Retinal pigment epithelial cell (primary cell): ENCODE data around the gene CARS2.
A peak's percentile ranks its signal among the peaks of the same experiment; 100 is the strongest.
"Not testable (repeated sequence)": the region's sequence is repeated elsewhere in the genome, so short reads cannot be mapped to it uniquely, and the experiment has no call there.

Experiments used
- DNase-seq: peaks from one replicate; pipeline ENCODE4 v3.0.0-alpha.2; 2010; ENCODE audit warnings: low read depth
- H3K4me3 ChIP-seq: 2 replicates; pipeline ENCODE4 v1.5.1; 2011; ENCODE audit warnings: mild to moderate bottlenecking, low read length, control low read depth, moderate library complexity
- TF ChIP-seq, protein P1 (sequence below): conservative IDR thresholded peaks from 2 replicates; pipeline ENCODE4 v1.5.1; 2011; ENCODE audit warnings: low read depth, low read length, control low read depth, inconsistent platforms

CARS2 gene

DNA sequence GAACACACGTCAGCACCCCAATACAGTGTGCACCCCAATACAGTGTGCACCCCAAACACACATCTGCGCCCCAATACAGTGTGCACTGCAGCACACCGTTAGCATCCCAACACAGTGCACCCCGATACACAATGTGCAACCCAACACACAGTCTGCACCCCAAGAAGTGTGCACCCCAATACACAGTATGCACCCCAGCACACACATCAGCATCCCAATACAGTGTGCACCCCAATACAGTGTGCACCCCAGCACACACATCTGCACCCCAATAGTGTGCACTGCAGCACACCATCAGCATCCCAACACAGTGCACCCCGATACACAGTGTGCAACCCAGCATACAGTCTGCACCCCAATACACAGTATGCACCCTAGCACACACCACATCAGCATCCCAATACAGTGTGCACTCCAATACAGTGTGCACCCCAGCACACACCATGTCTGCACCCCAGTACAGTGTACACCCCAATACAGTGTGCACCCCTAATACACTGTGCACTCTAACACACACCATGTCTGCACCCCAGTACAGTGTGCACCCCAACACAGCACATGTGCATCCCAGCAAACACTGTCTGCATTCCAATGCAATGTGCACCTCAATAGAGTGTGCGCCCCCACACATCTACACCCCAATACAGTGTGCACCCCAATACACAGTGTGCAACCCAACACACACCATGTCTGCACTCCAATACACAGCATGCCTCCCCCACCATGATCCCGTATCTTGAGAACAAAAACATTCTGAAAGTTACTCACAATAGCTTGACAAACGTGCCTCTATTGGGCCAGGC lies 855 bp upstream of the CARS2 start:
- peak overlapping the region; percentile 75 for H3K4me3 ChIP-seq
- TF ChIP-seq, protein P1, sequence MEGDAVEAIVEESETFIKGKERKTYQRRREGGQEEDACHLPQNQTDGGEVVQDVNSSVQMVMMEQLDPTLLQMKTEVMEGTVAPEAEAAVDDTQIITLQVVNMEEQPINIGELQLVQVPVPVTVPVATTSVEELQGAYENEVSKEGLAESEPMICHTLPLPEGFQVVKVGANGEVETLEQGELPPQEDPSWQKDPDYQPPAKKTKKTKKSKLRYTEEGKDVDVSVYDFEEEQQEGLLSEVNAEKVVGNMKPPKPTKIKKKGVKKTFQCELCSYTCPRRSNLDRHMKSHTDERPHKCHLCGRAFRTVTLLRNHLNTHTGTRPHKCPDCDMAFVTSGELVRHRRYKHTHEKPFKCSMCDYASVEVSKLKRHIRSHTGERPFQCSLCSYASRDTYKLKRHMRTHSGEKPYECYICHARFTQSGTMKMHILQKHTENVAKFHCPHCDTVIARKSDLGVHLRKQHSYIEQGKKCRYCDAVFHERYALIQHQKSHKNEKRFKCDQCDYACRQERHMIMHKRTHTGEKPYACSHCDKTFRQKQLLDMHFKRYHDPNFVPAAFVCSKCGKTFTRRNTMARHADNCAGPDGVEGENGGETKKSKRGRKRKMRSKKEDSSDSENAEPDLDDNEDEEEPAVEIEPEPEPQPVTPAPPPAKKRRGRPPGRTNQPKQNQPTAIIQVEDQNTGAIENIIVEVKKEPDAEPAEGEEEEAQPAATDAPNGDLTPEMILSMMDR: no peak

DNA sequence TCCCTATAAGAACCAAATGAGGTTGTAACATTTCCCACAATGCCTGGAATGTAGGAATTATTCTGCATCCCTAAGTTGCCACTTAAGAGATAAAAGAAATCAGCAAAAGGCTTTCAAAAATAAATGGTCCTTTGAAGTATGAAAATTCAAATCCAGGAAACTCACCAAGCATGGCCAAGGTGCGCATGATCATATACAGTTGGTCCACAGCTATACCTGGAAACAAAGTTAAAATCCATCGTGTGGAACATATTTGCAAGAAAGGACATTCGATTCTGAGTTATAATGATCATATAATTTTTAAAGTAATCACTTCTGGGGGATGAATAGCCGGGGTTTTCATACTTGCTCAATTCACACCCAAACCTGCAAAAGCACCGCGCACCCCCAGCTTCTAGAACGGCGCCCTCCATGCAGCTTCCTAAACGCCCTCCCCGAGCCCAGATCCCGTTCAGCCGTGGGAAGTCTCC lies 525 bp downstream of the CARS2 start:
- TF ChIP-seq, protein P1: no peak
- peak overlapping the region; percentile 75 for H3K4me3 ChIP-seq
- no peak for DNase-seq

More for the DNA sequence above, 855 bp upstream of the CARS2 start:
- no peak for DNase-seq

DNA sequence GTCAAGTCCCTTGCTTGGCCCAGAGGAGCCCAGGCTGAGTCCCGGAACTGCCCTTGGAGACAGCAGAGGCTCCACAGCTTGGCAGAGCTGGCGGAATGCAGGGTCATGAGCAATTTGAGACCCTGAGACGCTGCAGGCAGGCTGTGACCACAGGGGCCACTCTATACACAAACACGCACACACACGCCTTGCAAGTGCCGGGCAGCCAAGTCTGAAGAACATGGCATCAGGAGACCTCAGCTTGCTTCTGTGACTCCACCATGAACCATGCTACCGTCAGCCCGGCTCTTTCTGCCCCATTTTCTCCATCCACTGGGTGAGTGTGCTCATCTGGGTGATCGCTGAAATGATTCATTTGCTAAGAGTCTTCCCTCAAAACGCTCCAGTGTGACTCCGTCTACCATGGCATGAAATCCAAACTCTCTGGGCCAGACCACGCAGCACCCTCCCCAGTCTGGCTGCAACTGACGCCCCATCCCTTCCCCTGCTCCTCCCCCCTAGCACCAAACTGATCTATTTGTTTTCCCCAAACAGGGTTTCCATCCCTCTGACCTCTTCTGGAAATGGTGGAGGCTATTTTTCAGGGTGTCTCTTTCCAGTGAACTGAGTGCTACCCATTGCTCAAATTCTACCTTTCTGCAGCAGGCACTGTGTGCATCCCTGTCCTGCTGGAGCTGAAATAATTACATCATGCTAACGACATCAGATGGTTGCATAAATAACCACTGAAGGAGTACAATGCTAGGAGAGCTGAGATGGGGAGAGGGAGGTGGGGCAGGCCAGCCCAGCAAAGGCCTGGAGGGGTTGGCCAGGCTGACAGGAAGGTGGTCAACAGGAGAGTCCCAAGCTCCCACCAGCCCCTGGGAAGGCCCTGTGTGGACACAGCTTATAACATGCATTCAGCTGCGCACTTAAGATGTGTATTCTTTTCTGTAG lies 3.1 kb downstream of the CARS2 start:
- TF ChIP-seq, protein P1: no peak
- H3K4me3 ChIP-seq: no peak overlapping the region
- DNase-seq: no peak

GRCh38 chr13:110702089-110702488 lies 3.8 kb downstream of the CARS2 start:
- H3K4me3 ChIP-seq: no peak overlapping the region
- DNase-seq: no peak
- TF ChIP-seq, protein P1: no peak

- not testable (repeated sequence) for H3K4me3 ChIP-seq, DNase-seq
These were observed 4.9 kb downstream of the CARS2 start for GRCh38 chr13:110701061-110701460.

DNA sequence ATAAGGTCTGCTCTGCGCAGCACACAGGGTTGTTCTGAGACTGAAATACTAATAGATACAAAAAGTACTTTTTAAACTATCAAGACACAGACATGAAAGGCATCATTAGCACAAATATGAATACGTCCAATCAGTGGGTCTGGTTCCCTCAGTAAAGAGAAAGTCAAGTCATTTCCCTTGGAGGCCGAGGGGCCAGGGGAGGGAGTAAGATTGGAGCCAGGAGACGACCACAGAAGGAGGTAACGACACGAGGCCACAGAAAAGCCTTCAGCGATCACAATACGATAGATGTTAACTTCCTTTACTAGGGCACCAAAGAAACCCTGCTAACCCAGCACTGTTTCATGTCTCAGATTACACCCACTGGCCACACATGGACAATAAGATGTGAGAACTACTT lies 5.3 kb downstream of the CARS2 start:
- DNase-seq: no peak

DNA sequence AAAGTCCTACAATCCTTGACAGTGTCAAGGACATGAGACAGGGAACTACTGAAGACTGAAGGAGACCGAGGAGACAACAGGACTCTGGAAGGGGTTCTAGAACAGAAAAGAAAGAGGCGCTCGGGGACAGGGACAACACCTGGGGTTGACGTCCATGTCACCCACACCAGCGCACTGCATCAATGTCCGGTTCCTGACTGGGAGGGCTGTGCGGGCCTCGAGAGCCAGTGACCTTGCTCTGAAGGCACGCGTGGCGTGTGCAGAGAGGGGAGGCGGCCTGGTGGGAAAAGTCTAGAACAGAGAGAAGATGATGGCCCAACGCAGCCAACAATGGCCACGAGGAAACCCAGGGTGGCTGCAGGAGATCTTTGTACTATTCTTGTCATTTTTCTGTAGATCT lies 5.7 kb downstream of the CARS2 start:
- no peak overlapping the region for H3K4me3 ChIP-seq
- DNase-seq: no peak
- TF ChIP-seq, protein P1: no peak

More for the DNA sequence above, 5.3 kb downstream of the CARS2 start:
- TF ChIP-seq, protein P1: no peak
- H3K4me3 ChIP-seq: no peak overlapping the region
